ENCODE results near the gene HACD3.

- TF ChIP-seq POLR2A (IDR thresholded peaks at IDR 0.05; ENCODE audit: low read depth, low read length) (no peak), POLR2AphosphoS5 (IDR thresholded peaks at IDR 0.05; ENCODE audit: low read depth, low read length) (no peak), SPI1 (IDR thresholded peaks at IDR 0.05; ENCODE audit: low read depth, low read length) (no peak)
These were observed 6.0 kb upstream of the HACD3 start for GRCh38 chr15:65524226-65524625.
